Measurements from ENCODE around the gene CFI. TPM values are rescaled to one million over a fixed set of nuclear protein-coding genes. Genes with fewer than 3 reads are reported as not detected.

Gene CFI
- total RNA-seq, 1 donor from 2014 or later = not detected

- Histone ChIP-seq H3K36me3 (ENCODE audit: control insufficient read depth, insufficient read depth, low read length) (no peaks in the 10 kb centered on the region), H3K4me3 (ENCODE audit: low read depth, low read length) (peak overlapping the region; percentile 79), H3K27me3 (ENCODE audit: control insufficient read depth, insufficient read depth, low read length) (no peaks in the 10 kb centered on the region)
- DNase-seq (ENCODE audit: low read depth) (peak; percentile 25), FAIRE-seq (no peak)
- no peak for TF ChIP-seq CTCF (IDR thresholded peaks at IDR 0.05; ENCODE audit: insufficient read depth, low read length, severe bottlenecking)
Observed at GRCh38 chr4:109703664-109704361, 98.0 kb downstream of the CFI start.

- DNase-seq (ENCODE audit: low read depth) = peak; percentile 59
- TF ChIP-seq CTCF (IDR thresholded peaks at IDR 0.05; ENCODE audit: insufficient read depth, low read length, severe bottlenecking) = peak; percentile 88
- Histone ChIP-seq H3K27me3 (ENCODE audit: control insufficient read depth, insufficient read depth, low read length) (no peaks in the 10 kb centered on the region), H3K4me3 (ENCODE audit: low read depth, low read length) (peak within 1 kb of the TSS; percentile 79), H3K36me3 (ENCODE audit: control insufficient read depth, insufficient read depth, low read length) (no peaks in the 10 kb centered on the region)
- no peak for FAIRE-seq
Observed at GRCh38 chr4:109702950-109703663, 98.7 kb downstream of the CFI start, which contains the start of gene CASP6. Gene CASP6, minus strand, starts transcription at chr4:109703445. Its CDS starts 50 bp downstream, at chr4:109703395.

GRCh38 chr4:109701566-109702410, 100.0 kb downstream of the CFI start:
- no peak for TF ChIP-seq CTCF (IDR thresholded peaks at IDR 0.05; ENCODE audit: insufficient read depth, low read length, severe bottlenecking)
- DNase-seq (ENCODE audit: low read depth) (peak; percentile 12), FAIRE-seq (no peak)
- Histone ChIP-seq H3K27me3 (ENCODE audit: control insufficient read depth, insufficient read depth, low read length) (no peaks in the 10 kb centered on the region), H3K36me3 (ENCODE audit: control insufficient read depth, insufficient read depth, low read length) (no peaks in the 10 kb centered on the region), H3K4me3 (ENCODE audit: low read depth, low read length) (peak overlapping the region; percentile 79)

GRCh38 chr4:109699553-109700225, 102.1 kb downstream of the CFI start:
- Histone ChIP-seq H3K4me3 (ENCODE audit: low read depth, low read length) (no peak overlapping the region), H3K27me3 (ENCODE audit: control insufficient read depth, insufficient read depth, low read length) (no peaks in the 10 kb centered on the region), H3K36me3 (ENCODE audit: control insufficient read depth, insufficient read depth, low read length) (no peaks in the 10 kb centered on the region)
- FAIRE-seq (no peak), DNase-seq (ENCODE audit: low read depth) (no peak)
- TF ChIP-seq CTCF (IDR thresholded peaks at IDR 0.05; ENCODE audit: insufficient read depth, low read length, severe bottlenecking) = no peak

DNA sequence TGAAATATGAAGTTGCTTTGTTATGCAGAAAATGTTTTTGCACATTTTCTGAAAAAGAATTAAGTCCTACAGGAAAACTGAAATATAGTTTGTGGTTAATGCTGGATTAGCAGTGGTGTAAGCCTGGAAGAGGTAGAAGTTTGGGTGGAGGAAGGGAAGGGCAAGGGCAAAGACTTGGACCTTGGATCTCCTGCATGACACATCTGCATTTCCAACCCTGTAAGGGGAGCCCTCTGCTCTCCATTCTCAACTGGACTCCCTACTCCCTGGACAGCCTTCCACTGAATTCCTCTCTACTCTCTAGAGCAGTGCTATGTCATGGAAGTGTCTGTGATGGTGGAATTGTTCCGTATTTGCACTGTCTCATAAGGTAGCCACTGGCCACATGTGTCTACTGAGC, 103.1 kb downstream of the CFI start:
- Histone ChIP-seq H3K27me3 (ENCODE audit: control insufficient read depth, insufficient read depth, low read length) (no peaks in the 10 kb centered on the region), H3K4me3 (ENCODE audit: low read depth, low read length) (no peak overlapping the region), H3K36me3 (ENCODE audit: control insufficient read depth, insufficient read depth, low read length) (peaks cover 3% of the 10 kb centered on the region)
- no peak for TF ChIP-seq CTCF (IDR thresholded peaks at IDR 0.05; ENCODE audit: insufficient read depth, low read length, severe bottlenecking)
- FAIRE-seq = no peak
- DNase-seq (ENCODE audit: low read depth) = no peak

Data from bronchial epithelial cell (primary cell).